PC-9 (cell line): Measurements from ENCODE around the gene BCO1.

ENCODE experiments used
- CTCF ChIP-seq: fragments of 200-600 bp; sonication (generic); conservative IDR thresholded peaks from 2 replicates; pipeline ENCODE4 v1.6.1; 2017; ENCODE audit warnings: mixed run types, antibody characterized with exemption, mild to moderate bottlenecking, moderate library complexity
- EZH2 ChIP-seq: fragments of 200-600 bp; sonication (generic); IDR thresholded peaks from 2 replicates; pipeline ENCODE4 v1.8.0; 2017; ENCODE audit warnings: antibody characterized with exemption, low read depth

GRCh38 chr16:81296631-81297030, 58.1 kb downstream of the BCO1 start:
- TF ChIP-seq CTCF (no peak), EZH2 (no peak)
